Mesangial cell (primary cell): Measurements from ENCODE around the gene STAM2. TPM values are rescaled to one million over a fixed set of nuclear protein-coding genes. Genes with fewer than 3 reads are reported as not detected.

ENCODE experiments used
- total RNA-seq: library from RNA; depleted of rRNA; stranded (reverse); fragments of >200 nt; gene quantifications from 2 replicates; pipeline ENCODE4 v1.2.3, GENCODE V29; 2015

STAM2 gene
- 6.8 and 10.6 TPM in 2 replicates for total RNA-seq

GRCh38 chr2:152175368-152176112 is at the start of gene STAM2:
Gene STAM2 (minus strand): TSS chr2:152175763. CDS start chr2:152175642, 121 bp downstream.

GRCh38 chr2:152098496-152099366 is 76.8 kb downstream of the STAM2 start, which contains the start of gene CACNB4:
Gene CACNB4 (minus strand): TSS chr2:152099044.

Other genes starting within 250 kb of the STAM2 start
- 0.13 and 0.16 TPM in 2 replicates for gene CACNB4, start 76.7 kb downstream of the STAM2 start, total RNA-seq
- gene FMNL2, start 159.4 kb upstream of the STAM2 start, total RNA-seq = 21.7 and 28.8 TPM in 2 replicates